ENCODE data around the gene WBP1L. TPM values are rescaled to one million over a fixed set of nuclear protein-coding genes. Genes with fewer than 3 reads are reported as not detected.
A peak's percentile ranks its signal among the peaks of the same experiment; 100 is the strongest.

The WBP1L gene
- total RNA-seq, 2 donors from 2014 or later, result 32.3 to 42.7 TPM

GRCh38 chr10:102783568-102783967, 39.8 kb downstream of the WBP1L start:
- Histone ChIP-seq H3K4me3 (no peak overlapping the region), H3K27me3 (no peaks in the 10 kb centered on the region), H3K36me3 (no peaks in the 10 kb centered on the region), H3K4me1 (no peaks in the 10 kb centered on the region), H3K9ac (ENCODE audit: low read depth in 2 of 2, low read length in 2 of 2) (peak overlapping the region in 1 of 2 donors; percentile 37), H3K9me3 (no peaks in the 10 kb centered on the region), H3K27ac (peak overlapping the region; percentile 68)
- intact Hi-C loops (cut with DNase I), result no loop called here
- no peak for TF ChIP-seq CTCF (IDR thresholded peaks at IDR 0.05)
- DNase-seq, result no peak

GRCh38 chr10:102785818-102786217, 42.1 kb downstream of the WBP1L start:
- Histone ChIP-seq H3K9me3 (no peaks in the 10 kb centered on the region), H3K27me3 (no peaks in the 10 kb centered on the region), H3K36me3 (no peaks in the 10 kb centered on the region), H3K27ac (peak overlapping the region; percentile 36), H3K4me3 (no peak overlapping the region), H3K4me1 (no peaks in the 10 kb centered on the region), H3K9ac (ENCODE audit: low read depth in 2 of 2, low read length in 2 of 2) (no peak overlapping the region)
- DNase-seq, result no peak
- no peak for TF ChIP-seq CTCF (IDR thresholded peaks at IDR 0.05)
- intact Hi-C loops (cut with DNase I), result no loop called here

- H3K27ac ChIP-seq, result no peak overlapping the region
- H3K4me1 ChIP-seq, result peaks cover 4% of the 10 kb centered on the region
- intact Hi-C loops (cut with DNase I), result no loop called here
- TF ChIP-seq CTCF (IDR thresholded peaks at IDR 0.05), result no peak
- no peak overlapping the region for H3K4me3 ChIP-seq
- H3K9ac ChIP-seq (ENCODE audit: low read depth in 2 of 2, low read length in 2 of 2), result no peak overlapping the region
- H3K36me3 ChIP-seq, result no peaks in the 10 kb centered on the region
- no peak for DNase-seq
- H3K27me3 ChIP-seq, result no peaks in the 10 kb centered on the region
- no peaks in the 10 kb centered on the region for H3K9me3 ChIP-seq
These were observed 48.1 kb downstream of the WBP1L start for GRCh38 chr10:102791754-102792395.

- Histone ChIP-seq H3K27me3 (no peaks in the 10 kb centered on the region), H3K9ac (ENCODE audit: low read depth in 2 of 2, low read length in 2 of 2) (peak overlapping the region; percentile 21 to 26), H3K27ac (peak overlapping the region; percentile 45), H3K4me1 (peaks cover 4% of the 10 kb centered on the region), H3K4me3 (no peak overlapping the region), H3K9me3 (no peaks in the 10 kb centered on the region), H3K36me3 (peaks cover 5% of the 10 kb centered on the region)
- DNase-seq, result no peak
- intact Hi-C loops (cut with DNase I), result no loop called here
- no peak for TF ChIP-seq CTCF (IDR thresholded peaks at IDR 0.05)
These were observed 52.0 kb downstream of the WBP1L start for GRCh38 chr10:102795453-102796406.

GRCh38 chr10:102796407-102797176, 52.8 kb downstream of the WBP1L start:
- DNase-seq, result peak; percentile 79
- H3K27ac ChIP-seq, result peak overlapping the region; percentile 45
- no peaks in the 10 kb centered on the region for H3K27me3 ChIP-seq
- intact Hi-C loops (cut with DNase I), result no loop called here
- H3K9ac ChIP-seq (ENCODE audit: low read depth in 2 of 2, low read length in 2 of 2), result peak overlapping the region in 1 of 2 donors; percentile 29
- peaks cover 5% of the 10 kb centered on the region for H3K36me3 ChIP-seq
- no peak overlapping the region for H3K4me3 ChIP-seq
- no peaks in the 10 kb centered on the region for H3K9me3 ChIP-seq
- peaks cover 4% of the 10 kb centered on the region for H3K4me1 ChIP-seq
- no peak for TF ChIP-seq CTCF (IDR thresholded peaks at IDR 0.05)
